Thymus (tissue), 11 donors: ENCODE data around the gene PEX5L. TPM values are rescaled to one million over a fixed set of nuclear protein-coding genes. Genes with fewer than 3 reads are reported as not detected.

ENCODE experiments used
- DNase-seq, 9 donors: peaks; one replicate each; pipeline ENCODE4 v3.0.0-alpha.2; 2013; ENCODE audit warnings: low spot score in 9 of 9, low read depth in 6 of 9, missing footprints in 1 of 9
- H3K27ac ChIP-seq, 2 donors: one replicate each; pipeline ENCODE4 v1.5.1; 2013; ENCODE audit warnings: control low read depth in 1 of 2, low read depth in 1 of 2, low read length in 1 of 2, mild to moderate bottlenecking in 1 of 2, moderate library complexity in 1 of 2
- H3K27me3 ChIP-seq, 2 donors: one replicate each; pipeline ENCODE4 v1.5.1; 2013; ENCODE audit warnings: low read length in 1 of 2; ENCODE audit not compliant: control insufficient read depth in 2 of 2, insufficient read depth in 1 of 2
- H3K36me3 ChIP-seq, 2 donors: one replicate each; pipeline ENCODE4 v1.5.1; 2013; ENCODE audit warnings: low read length in 1 of 2, mild to moderate bottlenecking in 1 of 2, moderate library complexity in 1 of 2; ENCODE audit not compliant: control insufficient read depth in 2 of 2, insufficient read depth in 2 of 2
- H3K4me1 ChIP-seq, 2 donors: one replicate each; pipeline ENCODE4 v1.5.1; 2013; ENCODE audit warnings: low read length in 2 of 2; ENCODE audit not compliant: control insufficient read depth in 2 of 2, insufficient read depth in 2 of 2
- H3K4me3 ChIP-seq, 2 donors: one replicate each; pipeline ENCODE4 v1.5.1; 2013; ENCODE audit warnings: low read length in 2 of 2, control low read depth in 1 of 2, mild to moderate bottlenecking in 1 of 2
- H3K9me3 ChIP-seq, 2 donors: one replicate each; pipeline ENCODE4 v1.5.1; 2013; ENCODE audit warnings: low read length in 1 of 2, mild to moderate bottlenecking in 1 of 2; ENCODE audit not compliant: control insufficient read depth in 2 of 2, insufficient read depth in 1 of 2
- WGBS: extraction: QIAGEN DNeasy Blood & Tissue Kit; methylation state at CpG from one replicate; pipeline ENCODE4 v1.1.7; 2013; 5-methylcytosine and 5-hydroxymethylcytosine counted together
- polyA plus RNA-seq: library from polyadenylated mRNA; stranded (reverse); fragments of 200-250 nt; gene quantifications from one replicate; pipeline ENCODE4 v1.2.3, GENCODE V29; 2013
- total RNA-seq: library from RNA; stranded (reverse); fragments of 120-200 nt; gene quantifications from one replicate; pipeline ENCODE4 v1.2.4, GENCODE V29; 2013
- donor health status: healthy.

PEX5L gene
- total and polyA plus RNA-seq, 2 donors: 0.27 to 1.9 TPM

DNA sequence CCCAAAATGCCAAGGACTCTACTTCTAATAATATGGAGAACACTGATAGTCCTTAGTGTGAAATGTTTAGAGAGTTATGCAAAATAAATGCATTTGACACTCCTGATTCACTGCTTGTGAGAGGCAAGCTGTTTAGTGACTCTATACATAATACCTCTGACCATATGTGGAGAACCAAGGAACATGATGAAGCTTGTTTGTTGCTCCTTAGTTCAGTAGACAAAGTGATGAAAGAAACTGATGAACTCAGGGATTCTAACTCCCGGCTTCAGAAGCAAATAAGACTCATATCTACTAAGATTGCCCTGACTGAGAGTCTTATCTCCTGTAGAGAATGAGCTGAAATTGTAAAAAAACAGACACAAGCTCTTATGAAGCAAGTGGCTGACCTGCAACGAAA lies 41.3 kb downstream of the PEX5L start:
- no peak for DNase-seq
- WGBS: 66% methylated on average over 2 of the region's 2 CpGs
- H3K9me3 ChIP-seq: peaks cover 0 to 8% of the 10 kb centered on the region in 2 donors

DNA sequence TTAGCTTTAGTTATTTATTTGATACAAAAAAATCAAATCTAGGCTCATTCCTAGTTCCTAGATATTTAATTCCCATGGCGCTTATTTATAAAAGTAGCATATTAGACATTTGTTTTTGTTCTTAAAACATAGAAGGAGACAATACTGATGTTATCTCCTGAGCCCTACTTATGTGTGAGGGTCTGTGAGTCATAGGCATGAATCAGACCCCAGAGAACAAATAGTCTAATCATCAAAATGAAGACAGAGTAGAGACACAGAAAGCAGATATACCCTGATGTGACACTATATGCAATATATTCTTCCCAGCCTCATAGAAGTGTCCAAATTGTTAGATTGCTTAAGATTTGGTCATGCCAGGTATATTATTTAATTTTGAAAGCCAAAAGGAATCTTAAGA lies 44.9 kb downstream of the PEX5L start:
- no peak for DNase-seq
- no peaks in the 10 kb centered on the region for H3K4me1 ChIP-seq
- no peak overlapping the region for H3K4me3 ChIP-seq
- peaks cover 0 to 5% of the 10 kb centered on the region in 2 donors for H3K9me3 ChIP-seq
- WGBS: 97% methylated on average over 1 of the region's 1 CpG
- no peak overlapping the region for H3K27ac ChIP-seq
- H3K27me3 ChIP-seq: no peaks in the 10 kb centered on the region
- H3K36me3 ChIP-seq: no peaks in the 10 kb centered on the region

More for the DNA sequence above, 41.3 kb downstream of the PEX5L start:
- Histone ChIP-seq H3K36me3 (no peaks in the 10 kb centered on the region), H3K4me3 (no peak overlapping the region), H3K27me3 (no peaks in the 10 kb centered on the region), H3K27ac (no peak overlapping the region), H3K4me1 (no peaks in the 10 kb centered on the region)

DNA sequence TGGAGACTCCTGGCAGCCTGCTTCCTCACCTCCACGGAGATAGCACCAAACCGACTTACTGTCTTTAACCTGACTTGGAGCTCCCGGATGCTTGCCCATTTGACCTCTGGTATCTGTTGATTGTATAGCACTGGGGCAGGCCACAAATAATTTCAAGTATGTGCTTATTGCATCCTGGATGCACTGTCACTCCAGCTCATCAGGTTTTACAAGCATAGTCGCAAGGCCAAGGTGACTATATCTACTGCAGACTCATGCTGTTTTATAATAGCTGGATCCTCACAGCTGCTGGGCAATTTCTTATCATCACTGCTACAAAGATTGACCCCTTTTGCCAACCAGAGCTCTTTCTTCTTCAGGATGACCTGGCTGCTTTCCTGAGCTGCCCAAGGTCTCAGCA lies 45.6 kb downstream of the PEX5L start:
- Histone ChIP-seq H3K4me3 (no peak overlapping the region), H3K27me3 (no peaks in the 10 kb centered on the region), H3K36me3 (no peaks in the 10 kb centered on the region), H3K4me1 (no peaks in the 10 kb centered on the region), H3K27ac (no peak overlapping the region), H3K9me3 (no peaks in the 10 kb centered on the region)
- DNase-seq: no peak
- 97% methylated on average over 4 of the region's 4 CpGs for WGBS

DNA sequence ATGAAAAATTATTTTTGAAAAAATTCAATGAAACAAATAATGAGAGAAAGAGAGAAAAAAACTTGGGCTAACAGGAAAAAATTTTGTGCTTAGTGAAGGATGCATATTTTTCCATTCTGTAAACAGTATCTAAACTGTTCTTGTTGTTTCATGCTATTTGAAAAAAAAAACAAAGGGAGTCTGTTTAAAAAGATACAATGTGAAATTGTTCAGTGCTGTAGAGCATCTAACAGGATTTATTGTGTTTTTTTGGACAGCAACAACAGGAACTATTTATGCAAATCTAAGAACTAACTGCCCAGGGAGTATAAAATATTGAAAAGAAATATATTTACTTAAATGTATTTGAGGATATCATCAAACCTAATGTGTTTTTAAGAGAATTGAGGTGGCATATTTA lies 55.1 kb downstream of the PEX5L start:
- H3K4me1 ChIP-seq: no peaks in the 10 kb centered on the region
- no peak for DNase-seq
- H3K27me3 ChIP-seq: no peaks in the 10 kb centered on the region
- no peak overlapping the region for H3K4me3 ChIP-seq
- no peaks in the 10 kb centered on the region for H3K9me3 ChIP-seq
- no peak overlapping the region for H3K27ac ChIP-seq
- H3K36me3 ChIP-seq: no peaks in the 10 kb centered on the region

DNA sequence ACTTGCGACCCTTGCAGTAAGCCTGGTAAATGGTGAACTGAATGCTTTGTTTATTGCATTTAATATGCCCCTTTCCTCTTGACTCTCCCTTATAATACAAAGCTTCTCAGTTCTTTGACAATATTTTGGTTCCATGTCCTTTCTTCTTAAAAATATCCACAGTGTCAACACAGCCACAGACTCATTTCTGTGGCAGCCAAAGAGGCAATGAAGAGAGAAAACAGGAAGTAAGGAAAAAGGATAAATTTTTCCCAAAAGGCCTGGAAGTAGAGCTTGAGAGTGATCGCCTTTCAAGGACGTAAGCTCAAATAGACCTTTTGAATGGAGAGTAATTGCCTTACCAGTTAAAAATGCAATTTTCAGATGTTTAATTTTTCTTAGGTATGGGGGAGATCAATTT lies 59.4 kb downstream of the PEX5L start:
- no peak for DNase-seq
- 77% methylated on average over 3 of the region's 3 CpGs for WGBS
- Histone ChIP-seq H3K27ac (no peak overlapping the region), H3K36me3 (no peaks in the 10 kb centered on the region), H3K27me3 (no peaks in the 10 kb centered on the region), H3K4me3 (no peak overlapping the region), H3K4me1 (peaks cover 5 to 11% of the 10 kb centered on the region in 2 donors), H3K9me3 (no peaks in the 10 kb centered on the region)

DNA sequence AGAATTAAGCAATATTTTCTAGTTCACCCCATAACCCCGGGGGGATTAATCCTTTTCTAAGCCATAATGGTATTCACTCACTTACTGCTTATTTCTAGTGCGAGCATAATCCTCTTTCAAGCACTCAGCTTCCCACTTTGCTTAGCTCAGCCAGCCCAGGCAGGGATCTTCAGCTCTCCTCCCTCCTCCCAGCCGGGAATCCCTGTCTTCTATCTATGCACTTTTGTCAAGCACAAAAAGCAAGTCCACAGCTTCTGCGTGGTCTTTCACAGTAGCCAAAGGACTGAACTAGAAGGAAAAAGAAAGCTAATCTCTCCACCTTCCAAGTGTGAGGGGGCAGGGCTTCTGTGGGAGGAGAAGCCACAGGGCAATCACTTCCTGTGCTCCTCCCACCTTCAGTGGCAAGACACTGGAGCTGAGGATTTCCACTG lies 62.8 kb downstream of the PEX5L start:
- Histone ChIP-seq H3K27me3 (no peaks in the 10 kb centered on the region), H3K9me3 (no peaks in the 10 kb centered on the region), H3K4me1 (peaks cover 10 to 14% of the 10 kb centered on the region in 2 donors), H3K36me3 (no peaks in the 10 kb centered on the region), H3K27ac (no peak overlapping the region), H3K4me3 (peak overlapping the region; percentile 26 to 41)
- 32% methylated on average over 4 of the region's 4 CpGs for WGBS
- DNase-seq: peak in 1 of 9 donors; percentile 62

DNA sequence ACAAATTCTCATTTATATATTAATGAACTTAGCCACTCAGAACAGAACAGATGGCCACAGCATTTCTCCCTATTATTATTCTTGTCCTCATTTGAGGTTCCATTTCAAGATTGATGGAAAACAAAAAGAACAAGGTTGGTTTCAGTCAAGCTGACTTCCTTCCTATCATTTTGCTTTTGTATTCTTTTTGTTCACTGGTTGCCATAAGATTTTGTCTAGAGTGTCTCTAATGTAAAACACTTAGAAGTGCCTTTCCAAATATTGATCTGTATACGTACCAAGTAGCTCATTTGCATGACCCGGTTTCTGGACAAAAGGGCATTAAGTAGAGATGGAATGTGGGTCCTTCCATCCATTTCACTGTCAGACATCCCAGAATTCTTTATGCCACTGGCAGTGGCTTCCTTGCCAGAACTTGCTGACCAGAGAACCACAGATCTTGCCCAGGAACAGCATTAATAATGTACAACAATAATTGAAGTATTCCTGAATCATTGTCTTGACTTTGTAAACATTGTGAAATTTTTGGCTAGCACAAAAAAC lies 63.8 kb downstream of the PEX5L start:
- H3K4me3 ChIP-seq: no peak overlapping the region
- no peaks in the 10 kb centered on the region for H3K36me3 ChIP-seq
- DNase-seq: no peak
- H3K9me3 ChIP-seq: no peaks in the 10 kb centered on the region
- H3K27ac ChIP-seq: no peak overlapping the region
- H3K4me1 ChIP-seq: peaks cover 10 to 14% of the 10 kb centered on the region in 2 donors
- no peaks in the 10 kb centered on the region for H3K27me3 ChIP-seq
- WGBS: 91% methylated on average over 2 of the region's 2 CpGs

DNA sequence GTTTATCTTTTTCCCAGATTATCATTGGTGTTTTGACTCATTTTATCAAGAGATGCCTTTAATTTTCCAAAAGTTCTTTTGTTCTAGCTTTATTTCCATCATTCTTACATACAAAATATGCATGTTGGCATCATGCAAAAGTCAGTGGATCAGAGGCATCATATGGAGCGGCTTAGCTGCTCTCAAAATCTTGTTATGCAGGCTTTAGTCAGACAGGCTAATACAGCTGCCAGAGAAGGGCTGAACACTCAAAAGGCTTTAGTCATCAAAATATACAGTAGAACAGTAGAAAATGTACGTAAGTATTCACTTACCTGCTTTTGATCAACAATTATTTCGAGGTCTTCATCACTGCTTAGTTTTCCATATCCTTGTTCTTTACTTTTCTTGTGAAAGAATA lies 65.5 kb downstream of the PEX5L start:
- no peak overlapping the region for H3K27ac ChIP-seq
- H3K4me1 ChIP-seq: peaks cover 10 to 14% of the 10 kb centered on the region in 2 donors
- 81% methylated on average over 3 of the region's 3 CpGs for WGBS
- no peaks in the 10 kb centered on the region for H3K9me3 ChIP-seq
- no peak overlapping the region for H3K4me3 ChIP-seq
- no peaks in the 10 kb centered on the region for H3K27me3 ChIP-seq
- no peak for DNase-seq
- H3K36me3 ChIP-seq: no peaks in the 10 kb centered on the region

DNA sequence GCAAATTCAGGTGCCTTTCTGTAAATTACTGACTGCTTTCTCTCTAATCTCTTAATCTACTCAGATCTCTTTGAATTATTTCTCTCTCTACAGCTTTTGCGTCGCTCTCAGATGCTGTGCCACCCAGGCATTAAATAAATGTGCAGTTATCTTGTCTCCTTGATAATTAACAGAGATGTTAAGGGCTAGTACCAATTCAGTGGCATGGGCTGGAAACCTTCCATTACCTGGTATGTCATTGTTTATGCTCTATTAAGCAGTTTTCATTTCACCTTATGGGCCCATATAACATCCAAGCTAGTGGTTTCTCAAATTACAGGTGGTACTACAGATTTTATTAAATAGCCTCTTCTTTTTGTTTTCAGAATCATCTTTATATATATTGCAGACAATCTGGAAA lies 66.0 kb downstream of the PEX5L start:
- H3K4me1 ChIP-seq: peaks cover 10 to 14% of the 10 kb centered on the region in 2 donors
- no peaks in the 10 kb centered on the region for H3K9me3 ChIP-seq
- H3K36me3 ChIP-seq: no peaks in the 10 kb centered on the region
- no peak for DNase-seq
- no peaks in the 10 kb centered on the region for H3K27me3 ChIP-seq
- 13% methylated on average over 2 of the region's 2 CpGs for WGBS
- H3K4me3 ChIP-seq: no peak overlapping the region
- no peak overlapping the region for H3K27ac ChIP-seq

DNA sequence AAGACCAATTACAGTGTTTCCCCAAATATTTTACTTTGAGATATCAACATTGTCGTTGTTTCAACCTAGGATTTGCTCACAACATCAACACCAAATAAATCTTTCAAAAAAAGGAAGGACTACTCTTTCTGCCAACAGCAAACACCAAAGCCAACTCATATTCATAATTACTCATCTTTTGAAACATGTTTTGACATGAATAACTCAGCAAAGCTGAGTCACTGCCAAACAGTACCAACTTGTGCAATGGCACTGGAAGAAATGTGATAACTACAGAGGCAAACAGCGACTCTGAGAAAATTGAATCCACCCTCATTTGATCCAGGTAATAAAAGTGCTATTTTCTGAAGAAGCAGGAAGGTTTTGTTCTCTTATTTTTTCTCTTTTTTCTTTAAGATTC lies 67.2 kb downstream of the PEX5L start:
- no peak overlapping the region for H3K4me3 ChIP-seq
- H3K36me3 ChIP-seq: no peaks in the 10 kb centered on the region
- no peaks in the 10 kb centered on the region for H3K27me3 ChIP-seq
- peaks cover 10 to 14% of the 10 kb centered on the region in 2 donors for H3K4me1 ChIP-seq
- H3K9me3 ChIP-seq: no peaks in the 10 kb centered on the region
- no peak overlapping the region for H3K27ac ChIP-seq
- 90% methylated on average over 2 of the region's 2 CpGs for WGBS
- DNase-seq: no peak
